Stimulated activated CD8-positive, alpha-beta memory T cell treated with anti-CD3 and anti-CD28 coated beads, Interleukin-4, amount 100 ng/mL, for 1 hour (primary cell): ENCODE data around the gene HYAL2.

ENCODE experiments used
- DNase-seq, 2 donors: peaks; one replicate each; pipeline ENCODE4 v3.0.0-alpha.2; 2020; ENCODE audit warnings: low read depth in 2 of 2, low spot score in 1 of 2

The HYAL2 gene

DNA sequence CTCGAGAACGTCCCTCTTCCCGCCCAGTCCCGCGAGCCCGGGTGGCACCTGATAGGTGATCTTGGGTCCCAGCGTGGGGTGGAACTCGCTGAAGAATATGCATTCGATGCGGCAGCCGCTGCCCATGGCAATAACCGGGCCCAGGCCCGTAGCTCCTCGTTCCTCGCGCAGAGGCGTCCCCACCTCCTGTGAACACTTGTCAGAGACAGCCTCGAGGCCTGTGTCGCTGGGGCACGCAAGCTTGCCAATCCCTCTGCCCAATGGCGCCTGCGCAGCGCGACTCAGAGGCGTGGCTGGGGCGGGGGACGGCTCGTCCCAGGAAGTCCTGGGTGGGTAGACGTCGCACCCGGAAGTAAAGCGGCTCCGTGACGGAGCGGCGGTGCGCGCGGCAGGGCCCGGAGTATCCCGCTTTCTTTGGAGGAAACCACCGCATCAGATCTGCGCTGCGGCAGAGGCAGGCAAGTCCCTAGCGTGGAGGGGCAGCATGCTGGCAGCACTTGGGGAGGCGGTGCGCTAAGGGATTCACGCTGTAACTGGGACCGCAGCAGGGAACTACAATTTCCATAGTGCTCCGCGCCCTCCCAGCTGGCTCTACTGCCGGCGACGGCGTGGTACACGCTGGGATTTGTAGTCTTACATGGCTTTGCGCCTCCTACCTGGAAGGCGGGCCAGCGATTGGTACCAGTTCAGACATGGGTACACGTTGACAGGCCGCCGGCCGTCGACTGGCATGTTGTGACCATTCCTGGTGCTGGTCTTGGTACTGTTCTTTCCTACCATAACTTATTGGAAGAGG lies 28.2 kb upstream of the HYAL2 start, which contains the start of the genes CYB561D2 and NPRL2:
CYB561D2 (plus strand) TSS at position 336 of the 796 bp plus-strand sequence. CDS start 572 bp downstream, outside the sequence.
NPRL2 (minus strand) TSS at position 249 of the 796 bp plus-strand sequence; CDS start at position 126, 123 bp downstream.
- peak; percentile 97 to 99 for DNase-seq

DNA sequence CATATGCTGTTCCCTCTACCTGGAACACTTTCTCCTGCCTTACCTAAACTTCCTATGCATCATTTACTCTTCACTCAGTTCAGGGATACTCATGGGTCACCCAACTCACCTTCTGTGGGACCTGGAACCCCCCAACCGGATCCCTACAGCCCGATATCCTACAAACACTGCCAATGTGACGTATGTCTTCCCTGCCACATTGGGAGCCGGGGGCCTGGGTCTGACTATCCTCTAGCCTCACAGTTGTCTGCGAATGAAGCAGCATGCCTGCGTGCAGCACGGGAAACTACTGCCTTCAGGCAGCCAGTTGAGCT lies 27.6 kb upstream of the HYAL2 start:
- no peak for DNase-seq

DNA sequence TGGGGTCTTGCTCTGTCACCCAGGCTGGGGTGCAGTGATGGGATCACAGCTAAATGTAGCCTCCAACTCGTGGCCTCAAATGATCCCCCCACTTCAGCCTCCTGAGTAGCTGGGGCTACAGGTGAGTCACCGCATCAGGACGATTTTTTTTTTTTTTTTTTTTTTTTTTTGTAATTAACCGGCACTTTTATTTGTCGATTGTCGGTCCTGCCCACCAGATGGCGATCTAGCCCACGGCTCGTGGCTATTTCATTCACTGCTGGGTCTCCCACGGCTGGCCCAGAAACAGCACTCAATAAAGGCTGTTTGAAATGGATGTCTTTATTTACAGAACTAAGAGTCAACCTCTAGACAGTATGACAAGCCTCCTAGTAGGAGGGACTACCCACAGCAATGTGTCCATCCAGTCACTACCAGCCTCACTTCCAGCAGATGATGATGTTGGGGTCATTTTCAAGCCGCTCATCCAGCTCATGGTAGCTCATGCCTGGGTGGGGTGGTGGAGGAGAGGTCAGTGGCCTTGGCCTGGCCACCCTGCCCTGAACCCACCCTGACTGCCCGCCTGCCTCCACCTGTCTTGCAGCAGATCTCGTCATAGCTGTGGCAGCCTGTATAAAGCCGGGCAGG lies 24.8 kb upstream of the HYAL2 start:
- DNase-seq, result peak in 1 of 2 donors; percentile 61

DNA sequence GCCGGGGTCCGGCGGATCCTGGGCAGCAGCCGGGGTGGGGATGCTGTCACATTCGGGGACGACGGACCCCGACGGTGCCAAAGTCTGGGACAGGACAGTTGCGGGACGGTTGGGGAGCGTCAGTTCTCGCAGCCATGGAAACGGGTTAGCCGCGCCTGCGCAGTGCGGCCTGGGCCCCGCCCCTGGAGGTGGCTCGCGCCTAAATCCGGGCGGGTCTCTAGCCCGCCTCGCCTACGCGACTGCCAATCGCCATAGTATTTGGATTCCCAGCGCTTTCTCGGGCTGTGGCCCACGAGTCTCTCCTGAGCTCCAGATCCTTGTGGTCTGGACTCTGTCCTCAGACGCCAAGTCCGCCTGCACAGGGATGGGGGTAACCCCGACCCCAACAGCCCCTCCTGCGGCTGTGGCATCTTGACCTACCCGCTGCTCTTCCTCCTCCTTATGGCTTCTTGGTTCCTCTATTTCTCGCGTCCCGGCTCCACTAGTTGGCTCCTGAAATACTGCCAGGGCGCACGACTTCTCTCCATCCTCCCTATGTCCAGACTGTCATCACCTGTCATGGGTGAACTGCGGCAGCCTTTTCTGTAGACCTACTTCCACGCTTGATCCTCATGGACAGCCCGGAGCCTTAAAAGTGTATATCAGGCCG lies 23.2 kb upstream of the HYAL2 start, which contains the start of gene ZMYND10:
ZMYND10 (minus strand) TSS at position 147 of the 649 bp plus-strand sequence. CDS start 153 bp downstream, outside the sequence.
- DNase-seq, result peak in 1 of 2 donors; percentile 60

DNA sequence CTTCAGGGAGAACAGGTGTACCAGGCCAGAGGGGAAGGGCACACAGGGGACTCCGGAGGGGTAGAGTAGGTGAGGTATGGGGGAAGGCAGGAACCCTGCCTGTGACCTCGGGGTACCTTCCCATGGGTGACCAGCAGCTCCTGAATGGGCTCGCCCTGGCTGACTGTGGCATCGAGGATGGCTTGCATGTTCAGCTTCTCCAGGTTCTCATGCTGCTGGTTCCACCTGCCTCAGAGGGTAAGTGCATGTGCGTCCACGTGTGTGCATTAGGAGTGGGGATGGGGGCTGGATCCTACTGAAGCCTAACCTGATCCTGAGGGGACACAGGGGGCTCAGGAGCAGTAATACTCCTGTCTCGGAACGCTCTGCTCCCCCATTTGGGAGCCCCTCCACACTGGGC lies 22.5 kb upstream of the HYAL2 start:
- no peak for DNase-seq

DNA sequence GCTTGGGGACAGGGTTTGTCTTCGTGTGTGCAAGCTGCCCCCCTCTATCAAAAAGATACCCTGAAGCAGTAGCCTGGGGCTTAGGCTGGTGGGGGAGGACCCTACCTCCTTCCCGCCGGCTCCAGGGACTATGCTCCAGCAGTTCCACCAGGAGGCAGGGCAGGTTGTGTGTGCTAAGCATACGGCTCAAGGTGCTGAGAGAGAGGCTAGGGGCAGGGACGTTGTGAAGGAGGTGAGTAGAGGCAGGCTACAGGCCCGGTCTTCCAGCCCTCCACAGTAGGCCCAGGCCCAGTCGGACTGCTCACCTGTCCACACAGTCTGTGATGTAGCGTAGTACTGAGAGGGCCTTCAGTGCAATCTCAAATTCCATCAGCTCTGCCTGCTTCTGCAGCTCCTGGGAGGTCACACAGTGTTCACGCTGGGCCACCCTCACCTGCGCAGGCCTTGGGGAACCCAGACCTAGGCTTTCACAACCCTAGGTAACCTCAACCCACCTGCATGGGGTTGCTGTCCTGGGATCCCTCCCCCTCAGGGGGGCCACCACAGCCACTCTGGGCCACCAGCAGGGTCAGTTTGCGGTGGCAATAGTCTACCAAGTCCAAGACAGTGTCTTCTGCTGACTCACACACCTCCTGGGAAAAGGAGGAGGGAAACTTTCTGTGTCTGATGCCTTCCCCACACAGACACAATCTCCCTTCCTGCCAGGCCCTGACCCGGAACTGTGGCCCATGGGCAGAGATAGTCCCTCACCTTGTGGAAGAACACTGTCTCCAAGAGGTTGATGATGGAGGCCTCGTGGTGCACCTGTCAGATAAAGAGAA lies 20.5 kb upstream of the HYAL2 start:
- no peak for DNase-seq

DNA sequence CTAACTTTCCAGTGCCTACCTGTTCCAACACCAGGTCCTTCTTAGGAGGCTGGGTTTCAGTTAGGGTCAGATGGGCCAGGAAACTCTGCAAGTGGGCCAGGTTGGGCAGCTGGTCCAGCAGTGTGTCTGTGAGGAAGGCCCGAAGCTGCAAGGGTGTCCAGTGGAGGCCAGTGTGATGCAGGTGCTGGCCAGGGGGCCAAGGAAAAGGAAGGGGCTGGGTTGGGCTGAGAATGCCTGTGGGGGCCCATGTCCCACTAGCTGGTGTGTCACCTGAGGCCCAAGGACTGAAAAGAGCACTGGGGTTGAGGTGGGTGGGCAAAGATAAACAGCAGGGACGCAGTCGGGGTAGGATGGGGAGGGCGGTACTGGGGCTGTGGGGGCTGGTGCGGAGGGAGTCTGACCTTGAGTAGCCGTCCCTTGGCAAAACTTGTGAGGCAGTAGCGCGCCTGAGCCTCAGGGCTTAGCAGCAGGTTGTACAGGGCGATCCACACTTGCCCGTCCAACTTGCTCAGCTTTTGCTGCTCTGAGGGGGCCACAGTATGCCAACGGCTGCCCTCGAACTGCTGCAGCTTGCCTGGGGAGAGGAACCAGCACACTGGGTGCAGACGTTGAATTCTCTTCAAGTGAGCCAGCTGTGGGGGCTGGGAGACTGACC lies 19.6 kb upstream of the HYAL2 start:
- no peak for DNase-seq

DNA sequence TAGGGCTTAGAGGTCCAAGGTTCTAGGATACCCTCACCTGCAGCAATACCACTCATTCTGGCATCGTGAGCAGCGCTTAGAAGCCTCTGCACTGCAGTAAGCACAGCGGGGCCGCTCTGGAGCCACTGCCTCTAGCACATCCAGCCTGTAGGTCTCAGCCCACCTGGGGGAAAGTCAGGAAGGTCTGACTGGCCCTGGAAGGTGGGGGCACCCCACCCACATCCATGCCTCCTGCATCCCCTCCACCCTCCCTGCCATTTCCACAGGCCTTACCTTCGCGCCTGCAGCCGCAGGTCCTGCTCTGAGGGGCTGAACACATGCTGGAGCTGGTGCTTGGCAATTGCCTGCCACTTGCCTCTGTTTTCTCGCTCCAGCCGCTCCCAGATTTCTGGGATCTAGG lies 19.0 kb upstream of the HYAL2 start:
- DNase-seq, result no peak

DNA sequence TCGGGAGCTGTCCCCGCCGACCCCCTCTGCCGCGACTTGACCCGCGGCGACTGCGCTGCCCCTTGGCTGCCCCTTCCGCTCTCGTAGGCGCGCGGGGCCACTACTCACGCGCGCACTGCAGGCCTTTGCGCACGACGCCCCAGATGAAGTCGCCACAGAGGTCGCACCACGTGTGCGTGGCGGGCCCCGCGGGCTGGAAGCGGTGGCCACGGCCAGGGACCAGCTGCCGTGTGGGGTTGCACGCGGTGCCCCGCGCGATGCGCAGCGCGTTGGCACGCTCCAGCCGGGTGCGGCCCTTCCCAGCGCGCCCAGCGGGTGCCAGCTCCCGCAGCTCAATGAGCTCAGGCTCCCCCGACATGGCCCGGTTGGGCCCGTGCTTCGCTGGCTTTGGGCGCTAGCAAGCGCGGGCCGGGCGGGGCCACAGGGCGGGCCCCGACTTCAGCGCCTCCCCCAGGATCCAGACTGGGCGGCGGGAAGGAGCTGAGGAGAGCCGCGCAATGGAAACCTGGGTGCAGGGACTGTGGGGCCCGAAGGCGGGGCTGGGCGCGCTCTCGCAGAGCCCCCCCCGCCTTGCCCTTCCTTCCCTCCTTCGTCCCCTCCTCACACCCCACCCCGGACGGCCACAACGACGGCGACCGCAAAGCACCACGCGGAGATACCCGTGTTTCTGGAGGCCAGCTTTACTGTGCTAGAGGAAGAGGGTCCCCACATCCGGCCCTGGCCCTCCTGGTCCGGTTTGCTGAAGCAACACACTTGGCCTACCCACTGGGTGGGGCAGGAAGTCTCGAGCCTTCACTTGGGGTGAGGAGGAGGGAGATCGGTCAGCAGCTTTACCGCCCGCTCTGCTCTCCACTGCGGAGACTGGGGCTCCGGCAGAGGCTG lies 18.1 kb upstream of the HYAL2 start, which contains the start of gene RASSF1:
RASSF1 (minus strand) TSS at position 389 of the 882 bp plus-strand sequence; CDS start at position 358, 31 bp downstream.
- DNase-seq, result no peak

DNA sequence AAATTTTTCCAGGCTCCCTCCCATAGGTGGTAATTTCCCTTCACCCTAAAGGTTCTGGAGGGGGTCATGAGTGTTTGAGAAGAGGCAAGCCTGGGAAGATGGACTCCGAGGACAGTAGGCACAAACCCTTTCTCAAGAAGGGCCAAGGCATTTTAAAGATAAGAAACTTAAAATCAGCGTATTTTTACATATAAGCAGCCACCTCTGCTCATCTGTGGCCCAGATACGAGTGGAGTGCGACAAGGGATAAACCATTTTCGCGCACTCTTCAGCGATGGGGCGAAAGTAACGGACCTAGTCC lies 17.6 kb upstream of the HYAL2 start:
- DNase-seq, result no peak

DNA sequence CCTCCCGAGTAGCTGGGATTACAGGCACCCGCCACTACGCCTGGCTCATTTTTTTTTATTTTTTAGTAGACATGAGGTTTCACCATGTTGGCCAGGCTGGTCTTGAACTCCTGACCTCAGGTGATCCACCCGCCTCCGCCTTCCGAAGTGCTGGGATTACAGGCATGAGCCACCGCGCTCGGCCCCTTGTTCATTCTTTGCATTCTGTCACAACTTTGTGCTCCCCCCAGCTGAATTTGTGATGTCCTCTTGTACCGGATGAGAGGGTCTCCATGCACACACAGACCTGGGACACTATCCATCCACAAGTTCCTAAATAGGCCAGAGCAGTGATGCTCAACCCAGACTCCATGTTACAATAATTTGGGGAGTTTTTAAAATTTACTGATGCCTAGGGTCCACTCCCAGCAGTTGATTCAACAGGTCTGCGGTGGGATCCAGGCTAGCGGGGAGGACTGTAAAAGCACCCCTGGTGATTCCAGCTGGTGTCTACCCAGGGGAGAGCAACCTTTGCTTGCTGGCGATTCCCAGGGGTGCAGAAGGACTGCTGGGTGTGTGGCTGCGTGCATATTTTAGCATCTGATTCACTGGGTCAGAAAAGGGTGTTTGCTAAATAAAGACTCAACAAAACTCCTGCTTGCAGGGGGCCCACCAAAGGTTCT lies 17.1 kb upstream of the HYAL2 start:
- DNase-seq, result no peak

DNA sequence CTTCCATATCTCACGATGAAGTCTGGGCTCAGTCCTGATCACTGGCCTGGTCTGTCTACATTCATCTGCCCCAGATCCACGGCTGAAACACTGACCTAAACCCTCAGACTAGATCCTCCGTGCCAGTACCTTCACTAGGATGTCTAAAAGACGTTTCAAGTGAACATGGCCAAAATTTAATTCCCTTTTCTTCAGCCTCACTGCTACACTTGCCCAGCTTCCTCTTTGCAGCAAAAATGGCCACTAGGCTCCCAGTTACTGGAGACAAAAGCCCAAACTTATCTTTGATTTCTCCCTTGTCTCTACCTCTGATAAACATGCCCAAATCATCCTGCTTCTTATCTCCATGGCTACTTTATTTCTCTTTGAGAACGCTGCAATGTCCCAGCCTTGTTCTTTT lies 16.4 kb upstream of the HYAL2 start:
- no peak for DNase-seq

DNA sequence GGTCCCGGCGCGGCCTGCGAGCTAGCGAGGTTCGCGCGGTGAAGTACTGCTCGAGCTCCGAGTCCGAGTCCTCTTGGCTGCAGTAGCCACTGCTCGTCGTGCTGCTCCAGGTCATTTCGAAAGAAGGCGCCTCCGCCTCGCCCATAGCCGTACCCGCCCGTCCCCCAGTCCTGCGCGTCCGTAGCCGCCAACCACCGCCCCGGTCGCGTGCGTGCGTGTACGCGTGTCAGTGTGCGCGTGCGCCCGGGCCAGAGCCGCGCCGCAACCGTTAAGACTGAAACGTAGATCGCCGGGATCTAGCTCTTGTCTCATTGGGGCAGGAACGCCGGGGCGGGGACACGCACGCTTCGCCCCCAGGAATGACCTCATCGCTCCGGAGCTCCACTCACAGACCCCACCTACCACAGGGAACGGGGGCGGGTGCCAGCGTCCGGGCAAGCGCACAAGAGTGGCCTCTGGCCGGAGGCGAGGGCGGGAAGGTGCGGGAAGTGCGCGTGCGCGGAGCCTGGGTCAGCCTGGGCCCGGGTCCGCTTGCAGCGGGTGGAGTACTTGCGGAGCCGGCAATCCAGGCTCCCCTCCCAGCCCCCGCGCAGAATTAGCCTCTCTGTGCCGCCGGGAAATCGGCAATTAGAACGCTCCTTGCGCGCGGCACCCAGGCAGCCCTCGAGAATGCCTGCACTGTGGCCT lies 14.8 kb upstream of the HYAL2 start:
- peak; percentile 77 to 81 for DNase-seq

DNA sequence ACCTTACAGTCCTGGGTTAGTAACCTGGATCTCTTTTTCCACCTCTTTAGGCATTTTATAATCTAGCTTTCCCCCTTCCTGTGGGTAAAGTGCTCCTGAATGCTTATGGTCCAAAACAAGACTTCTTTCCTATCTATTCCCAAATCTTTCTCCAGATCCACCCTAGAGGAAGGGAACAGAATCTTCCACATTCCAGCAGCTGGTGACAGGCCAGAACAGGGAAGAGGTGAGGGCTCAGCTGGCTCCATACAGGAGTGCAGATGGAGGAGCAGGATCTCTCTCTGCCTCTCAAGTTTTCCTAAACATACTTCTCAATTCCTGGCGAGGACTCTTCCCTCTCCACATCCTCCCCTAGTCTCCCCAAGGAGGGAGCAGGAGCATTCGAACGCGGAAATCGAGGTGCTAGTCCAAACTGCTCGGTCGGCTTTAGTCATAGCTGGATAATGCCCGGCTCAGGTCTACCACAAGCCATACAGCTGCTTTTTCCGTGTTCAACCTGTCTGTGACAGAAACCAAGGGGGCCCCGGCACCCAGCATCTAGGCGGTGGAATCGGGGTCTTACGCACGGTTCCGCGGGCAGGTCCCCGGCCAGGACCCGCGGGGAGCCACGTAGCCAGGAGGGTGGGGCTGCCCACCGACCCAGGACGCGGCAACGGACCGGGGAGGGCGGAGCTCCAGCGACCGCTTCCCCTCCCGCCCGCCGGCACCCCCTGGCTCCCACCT lies 14.1 kb upstream of the HYAL2 start:
- DNase-seq, result no peak

DNA sequence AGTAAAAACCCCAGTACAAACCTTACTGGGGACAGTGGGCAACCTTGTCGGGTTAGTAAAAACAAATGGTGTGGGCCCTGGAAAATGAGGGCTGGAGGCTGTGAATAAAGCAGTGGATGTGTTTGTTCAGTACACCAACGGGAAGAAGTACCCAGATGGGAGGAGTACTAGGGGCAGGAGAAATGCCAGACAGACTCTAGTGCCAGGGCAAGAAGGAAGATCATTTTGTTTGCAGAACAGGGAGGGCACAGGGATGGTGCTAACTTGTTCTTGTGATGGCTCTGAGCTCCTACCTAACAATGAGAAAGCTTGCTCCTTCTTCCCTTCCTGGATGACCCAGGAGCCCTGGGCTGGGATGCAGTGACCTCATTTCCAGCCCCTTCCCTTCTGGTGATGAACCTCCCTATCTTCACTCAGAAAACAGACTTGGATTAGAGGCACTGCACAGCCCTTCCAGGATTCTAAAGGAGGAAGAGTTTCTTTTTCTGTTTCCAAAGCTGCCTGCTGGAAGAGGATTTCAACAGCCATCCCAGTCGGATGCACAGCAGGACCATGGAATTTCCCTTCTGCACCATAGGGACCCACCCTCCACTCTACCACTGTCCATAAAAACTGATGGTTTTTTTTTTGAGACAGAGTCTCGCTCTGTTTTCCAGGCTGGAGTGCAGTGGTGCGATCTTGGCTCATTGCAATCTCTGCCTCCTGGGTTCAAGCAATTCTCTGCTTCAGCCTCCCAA lies 12.0 kb upstream of the HYAL2 start:
- DNase-seq, result no peak

DNA sequence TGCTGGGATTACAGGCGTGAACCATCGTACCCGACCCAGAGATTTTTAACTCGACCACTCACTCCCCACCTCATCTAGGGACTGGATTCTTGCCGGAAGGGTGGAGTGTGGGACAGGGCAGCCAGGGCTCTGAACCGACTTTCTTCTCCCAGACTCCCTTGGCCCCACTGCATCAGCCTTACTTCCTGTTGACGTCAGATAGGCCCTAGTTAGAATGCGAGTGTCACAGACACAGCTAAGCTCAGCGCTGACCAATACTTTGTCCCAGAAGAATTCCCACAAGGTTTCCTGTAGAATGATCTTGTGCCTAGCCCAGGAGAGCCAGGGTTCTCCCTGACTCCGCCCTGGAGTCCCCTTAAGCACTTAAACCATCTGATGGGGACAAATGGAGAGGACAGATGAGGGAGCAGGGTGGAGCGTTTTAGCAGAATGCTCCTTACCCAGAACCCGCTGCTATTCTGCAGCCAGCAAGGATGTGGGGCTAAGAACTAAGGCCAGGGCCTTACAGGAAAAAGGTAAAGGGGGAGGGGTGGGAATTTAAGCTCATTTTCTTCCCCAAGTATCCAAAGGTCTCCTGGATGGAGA lies 11.3 kb upstream of the HYAL2 start:
- DNase-seq, result no peak

DNA sequence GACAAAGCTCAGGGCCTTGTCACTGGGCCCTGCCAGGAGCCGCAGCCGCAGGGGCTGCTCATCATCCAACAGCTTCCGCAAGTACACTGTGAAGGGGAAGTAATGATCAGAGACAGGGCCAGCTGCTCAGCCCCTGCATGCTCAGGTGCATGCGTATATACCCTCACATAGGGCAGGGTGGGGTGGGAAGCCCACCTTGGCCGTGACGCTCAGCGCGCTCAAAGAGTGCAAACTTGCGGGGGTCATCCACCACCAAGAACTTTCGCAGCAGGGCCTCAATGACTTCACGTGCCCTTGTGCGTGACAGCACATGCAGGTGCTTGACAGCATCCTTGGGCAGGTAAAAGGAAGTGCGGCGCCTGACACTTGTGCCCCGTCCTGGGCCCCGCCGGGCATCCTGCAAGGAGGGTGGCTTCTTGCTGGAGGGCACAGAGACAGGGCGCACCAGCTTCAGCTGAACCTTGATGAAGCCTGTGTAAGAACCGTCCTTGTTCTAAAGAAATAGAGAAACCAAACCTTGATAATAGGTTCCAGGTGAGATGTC lies 8.9 kb upstream of the HYAL2 start:
- no peak for DNase-seq
